Left cardiac atrium (tissue), 4 donors: ENCODE results near the gene TRMT6. TPM values are rescaled to one million over a fixed set of nuclear protein-coding genes. Genes with fewer than 3 reads are reported as not detected.

ENCODE experiments used
- ATAC-seq, 2 donors: fragments of 200-7000 bp; cut with Tn5 transposase; one replicate each; pipeline ENCODE4 v1.9.1; 2020; ENCODE audit warnings: mild to moderate bottlenecking in 2 of 2, moderate library complexity in 2 of 2
- DNase-seq: peaks from one replicate; pipeline ENCODE4 v3.0.0-alpha.2; 2020
- intact Hi-C, 2 donors: fragments of 100-400 bp; cut with DNase I; formaldehyde crosslinking; loops; one replicate each; pipeline versions ENCODE4 v1.14.1 to v1.15.1; 2022 to 2023
- total RNA-seq, 2 donors: library from RNA; stranded (reverse); fragmentation: NEBNext Ultra II Directional; extraction: Animal tissue kit (Norgen Biotek cat#: 25700); gene quantifications; one replicate each; pipeline ENCODE4 v1.2.1, GENCODE V29; 2021
- donor health status: DM: no; HTN: yes; CAD: no.
- donor health status: DM: no; HTN: yes; CAD: no; lungs with severe emphysema.
- donor health status: DM: yes; HTN: yes; CAD: no.
- donor health status: Dilated cardiomyopathy.

TRMT6 gene
- total RNA-seq, 2 donors from 2014 or later, result 7.3 to 13.8 TPM

DNA sequence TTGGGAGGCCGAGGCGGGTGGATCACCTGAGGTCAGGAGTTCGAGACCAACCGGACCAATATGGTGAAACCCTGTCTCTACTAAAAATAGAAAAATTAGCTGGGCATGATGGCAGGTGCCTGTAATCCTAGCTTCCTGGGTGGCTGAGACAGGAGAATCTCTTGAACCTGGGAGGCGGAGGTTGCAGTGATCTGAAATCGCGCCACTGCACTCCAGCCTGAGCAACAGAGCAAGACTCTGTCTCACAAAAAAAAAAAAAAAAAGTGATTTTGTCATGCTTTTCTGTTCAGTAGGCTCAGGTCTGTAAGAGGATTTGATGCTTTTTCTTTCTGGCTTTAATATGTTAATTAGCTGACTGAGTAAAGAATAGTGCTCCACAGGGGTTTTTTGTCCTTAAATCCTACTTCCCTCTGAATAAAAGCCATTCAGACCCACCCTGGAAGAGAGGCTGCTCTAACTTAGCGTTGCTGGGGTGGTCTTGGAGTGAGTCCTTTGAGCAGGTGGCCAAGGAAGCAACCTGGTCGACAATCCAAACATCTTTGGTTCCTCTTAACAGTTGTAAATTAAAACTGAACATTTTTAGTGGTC lies 19.1 kb upstream of the TRMT6 start:
- intact Hi-C loops, result no loop called here
- ATAC-seq, result no peak
- no peak for DNase-seq

DNA sequence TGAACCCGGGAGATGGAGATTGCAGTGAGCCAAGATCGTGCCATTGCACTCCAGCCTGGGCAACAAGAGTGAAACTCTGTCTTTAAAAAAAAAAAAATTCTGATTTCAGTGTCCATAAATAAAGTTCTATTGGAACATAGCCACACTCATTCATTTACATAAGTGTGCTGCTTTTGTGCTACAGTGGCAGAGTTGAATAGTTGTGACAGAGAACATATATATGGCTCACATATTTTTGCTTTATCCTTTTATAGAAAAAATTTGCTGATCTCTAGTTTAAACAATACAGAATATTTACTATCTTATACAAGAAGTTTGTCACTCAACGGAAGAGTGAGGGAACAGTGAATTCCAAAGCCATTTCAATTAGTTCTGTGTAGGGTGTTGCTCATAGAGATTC lies 18.1 kb upstream of the TRMT6 start:
- ATAC-seq (no peak), DNase-seq (no peak)
- intact Hi-C loops, result no loop called here

DNA sequence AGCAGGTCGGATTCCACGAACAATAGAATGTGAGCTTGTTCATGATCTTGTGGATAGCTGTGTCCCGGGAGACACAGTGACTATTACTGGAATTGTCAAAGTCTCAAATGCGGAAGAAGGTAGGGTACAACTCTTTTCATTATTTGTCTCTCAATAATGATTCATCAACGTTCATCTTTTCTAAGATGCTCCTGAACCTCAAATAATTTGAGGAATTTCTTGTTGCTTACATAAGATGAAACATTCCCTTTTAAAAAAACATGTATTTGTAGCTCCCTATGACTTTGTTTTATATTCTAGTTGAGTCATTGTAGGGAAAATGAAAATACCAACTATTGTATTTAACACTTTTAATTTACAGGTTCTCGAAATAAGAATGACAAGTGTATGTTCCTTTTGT lies 17.1 kb upstream of the TRMT6 start:
- intact Hi-C loops, result no loop called here
- ATAC-seq, result no peak

DNA sequence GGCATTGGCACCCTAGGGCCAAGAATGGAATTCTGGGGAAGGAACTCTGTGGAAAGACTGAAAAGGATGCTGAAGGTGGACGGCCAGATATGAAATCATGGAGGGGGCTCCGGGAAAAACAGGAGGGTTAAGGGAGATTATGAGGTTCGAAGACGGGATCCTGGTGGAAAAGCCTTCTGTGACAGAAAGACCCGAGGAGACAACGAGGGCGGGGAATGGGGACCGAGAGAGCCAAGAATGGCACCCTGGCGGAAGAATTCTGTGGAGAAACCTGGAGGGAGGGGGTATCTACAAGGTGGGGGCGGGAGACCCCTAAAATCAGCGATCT lies 426 bp downstream of the TRMT6 start:
- DNase-seq (no peak), ATAC-seq (no peak)
- intact Hi-C loops, result loop anchor here in 1 of 2 donors (10.0 kb wide), 1 partner anchor 385 kb away; no protein-coding TSS in a partner anchor

More for the DNA sequence above, 17.1 kb upstream of the TRMT6 start:
- no peak for DNase-seq

GRCh38 chr20:5947276-5947675 lies 3.1 kb downstream of the TRMT6 start:
- intact Hi-C loops, result loop anchor here in 1 of 2 donors (10.0 kb wide), 1 partner anchor 382 kb away; no protein-coding TSS in a partner anchor
- no peak for DNase-seq
- ATAC-seq, result no peak

GRCh38 chr20:5945963-5946362 lies 4.4 kb downstream of the TRMT6 start:
- ATAC-seq (no peak), DNase-seq (no peak)
- intact Hi-C loops, result loop anchor here in 1 of 2 donors (10.0 kb wide), 1 partner anchor 381 kb away; no protein-coding TSS in a partner anchor

DNA sequence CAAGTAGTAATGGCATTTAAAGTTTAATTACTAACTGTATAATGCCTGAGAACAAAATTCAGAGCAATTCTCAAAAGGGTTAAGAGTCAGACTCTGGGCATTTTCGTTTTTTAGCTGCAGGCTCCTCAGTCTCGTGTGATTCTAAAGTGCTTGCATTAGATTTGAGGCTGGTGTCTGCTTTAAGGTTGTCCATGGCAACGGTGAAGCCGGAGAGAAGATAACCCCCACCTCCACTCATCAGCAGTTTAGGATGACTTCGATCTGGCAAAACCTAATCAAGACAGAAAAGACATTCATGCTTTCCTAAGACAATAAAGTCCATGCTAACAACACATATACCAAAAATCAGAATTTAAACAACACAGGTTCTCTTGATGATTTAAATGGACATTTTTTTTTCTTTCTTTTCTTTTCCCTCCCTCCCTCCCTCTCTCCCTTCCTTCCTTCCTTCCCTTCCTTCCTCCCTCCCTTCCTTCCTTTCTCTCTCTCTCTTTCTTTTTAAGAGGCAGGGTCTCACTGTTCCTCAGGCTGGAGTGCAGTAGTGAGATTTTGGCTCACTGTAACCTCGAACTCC lies 11.8 kb downstream of the TRMT6 start:
- intact Hi-C loops, result no loop called here
- no peak for DNase-seq
- ATAC-seq, result no peak

- DNase-seq (no peak), ATAC-seq (no peak)
- intact Hi-C loops, result no loop called here
These were observed 14.1 kb downstream of the TRMT6 start for GRCh38 chr20:5936238-5936637.

DNA sequence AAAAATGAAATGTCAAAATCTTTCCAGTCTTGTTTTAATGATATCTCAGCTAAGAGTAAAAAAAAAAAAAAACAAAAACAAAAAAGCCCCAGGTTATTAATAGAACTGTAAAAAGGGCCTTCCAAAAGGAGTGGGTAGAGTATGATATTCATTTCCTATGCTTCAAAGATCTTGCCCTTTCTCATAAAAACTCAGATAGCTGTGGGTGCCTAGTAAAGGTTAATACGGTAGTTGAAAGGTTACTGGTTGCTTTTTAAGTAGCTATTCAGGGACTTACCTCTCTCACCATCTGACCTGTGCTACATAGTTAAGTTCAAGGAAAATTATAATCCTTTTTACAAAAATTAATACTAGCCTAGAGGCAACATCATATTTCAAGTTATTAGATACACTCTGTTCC lies 14.9 kb downstream of the TRMT6 start:
- intact Hi-C loops, result no loop called here
- DNase-seq (no peak), ATAC-seq (no peak)

GRCh38 chr20:5933802-5934436 lies 16.4 kb downstream of the TRMT6 start:
- ATAC-seq, result peak; percentile 37 to 72

DNA sequence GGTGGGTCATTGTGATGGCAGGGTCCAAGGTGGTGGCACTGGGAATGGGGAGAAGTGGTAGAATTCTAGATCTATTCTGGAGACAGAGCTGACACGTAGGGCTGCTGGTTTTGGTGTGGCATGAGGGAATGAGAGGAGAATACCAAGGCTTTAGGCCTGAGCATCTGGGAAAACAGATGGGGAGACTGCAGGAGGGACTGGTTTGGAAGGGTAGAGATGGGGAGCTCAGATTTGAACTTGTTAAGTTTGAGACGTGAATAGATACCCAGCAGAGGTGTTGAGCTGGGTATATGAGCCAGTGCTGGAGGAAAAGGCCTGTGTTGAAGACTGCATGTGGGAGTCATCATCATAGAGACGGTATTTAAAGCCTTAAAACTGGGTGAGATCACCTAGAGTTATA lies 17.5 kb downstream of the TRMT6 start:
- ATAC-seq (no peak), DNase-seq (no peak)
- intact Hi-C loops, result loop anchor here in 1 of 2 donors (5.0 kb wide), 1 partner anchor 405 kb away; no protein-coding TSS in a partner anchor

More at GRCh38 chr20:5933802-5934436, 16.4 kb downstream of the TRMT6 start:
- intact Hi-C loops, result loop anchor here in 1 of 2 donors (5.0 kb wide), 1 partner anchor 407 kb away; no protein-coding TSS in a partner anchor
- DNase-seq, result no peak

GRCh38 chr20:5931411-5931810 lies 18.9 kb downstream of the TRMT6 start:
- intact Hi-C loops, result loop anchor here in 1 of 2 donors (5.0 kb wide), 1 partner anchor 404 kb away; no protein-coding TSS in a partner anchor
- no peak for DNase-seq
- ATAC-seq, result no peak

DNA sequence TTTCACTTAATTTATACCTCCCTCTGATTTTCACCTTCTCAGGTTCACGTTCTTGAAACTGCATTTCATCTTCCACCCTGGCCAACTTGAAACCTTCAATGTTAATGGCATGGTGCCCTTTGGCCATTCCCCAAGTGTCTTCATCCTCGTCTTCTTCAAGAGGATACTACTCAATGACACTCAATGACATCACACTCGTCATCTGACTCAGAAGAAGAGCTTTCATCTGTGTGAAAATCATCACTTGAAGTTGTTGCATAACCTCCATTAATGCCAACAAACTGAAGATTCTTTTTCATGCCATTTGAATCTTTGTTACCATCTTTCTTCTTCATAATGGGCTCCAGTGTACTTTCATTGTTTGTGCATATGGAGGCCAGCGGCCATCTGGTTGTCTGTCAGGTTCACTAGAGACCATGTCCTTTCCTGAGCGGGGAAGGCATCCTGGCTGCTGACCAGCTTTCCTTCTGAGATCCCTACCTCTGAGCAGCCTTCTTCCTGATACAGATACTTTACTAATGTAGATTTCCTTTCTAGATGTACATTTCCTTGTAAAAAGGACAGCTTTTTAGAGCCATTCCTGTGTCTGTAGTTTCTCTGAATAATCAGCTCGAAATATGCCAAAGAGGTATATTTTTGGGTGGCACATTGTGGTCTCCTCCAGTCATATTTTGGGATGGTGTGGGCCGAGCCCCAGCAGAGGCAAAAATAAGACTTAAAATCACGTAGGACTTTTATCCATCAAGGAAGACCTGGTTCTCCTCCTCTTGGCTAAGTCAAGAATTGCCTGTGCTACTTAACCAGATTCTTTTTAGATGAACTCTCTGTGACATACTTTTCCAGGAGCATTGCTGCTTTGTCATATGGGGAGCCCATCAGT lies 21.3 kb downstream of the TRMT6 start:
- no peak for ATAC-seq
- intact Hi-C loops, result no loop called here
- DNase-seq, result no peak

GRCh38 chr20:5927749-5928462 lies 22.4 kb downstream of the TRMT6 start:
- DNase-seq (no peak), ATAC-seq (no peak)
- intact Hi-C loops, result no loop called here

- no peak for DNase-seq
- ATAC-seq, result no peak
- intact Hi-C loops, result no loop called here
These were observed 24.8 kb downstream of the TRMT6 start for GRCh38 chr20:5925551-5925950.

DNA sequence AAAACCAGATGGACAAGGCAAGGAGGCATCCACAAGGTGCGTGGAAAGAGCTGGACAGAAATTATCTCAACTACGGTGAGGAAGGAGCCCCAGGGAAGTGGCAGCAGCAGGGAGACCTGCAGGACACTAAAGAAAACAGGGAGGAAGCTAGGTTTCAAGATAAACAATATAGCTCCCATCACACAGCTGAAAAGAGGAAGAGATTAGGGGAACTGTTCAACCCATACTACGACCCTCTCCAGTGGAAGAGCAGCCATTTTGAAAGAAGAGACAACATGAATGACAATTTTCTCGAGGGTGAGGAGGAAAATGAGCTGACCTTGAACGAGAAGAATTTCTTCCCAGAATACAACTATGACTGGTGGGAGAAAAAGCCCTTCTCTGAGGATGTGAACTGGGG lies 26.8 kb downstream of the TRMT6 start:
- ATAC-seq (no peak), DNase-seq (no peak)
- intact Hi-C loops, result no loop called here

GRCh38 chr20:5920581-5920980 lies 29.8 kb downstream of the TRMT6 start:
- ATAC-seq (no peak), DNase-seq (no peak)
- intact Hi-C loops, result no loop called here

DNA sequence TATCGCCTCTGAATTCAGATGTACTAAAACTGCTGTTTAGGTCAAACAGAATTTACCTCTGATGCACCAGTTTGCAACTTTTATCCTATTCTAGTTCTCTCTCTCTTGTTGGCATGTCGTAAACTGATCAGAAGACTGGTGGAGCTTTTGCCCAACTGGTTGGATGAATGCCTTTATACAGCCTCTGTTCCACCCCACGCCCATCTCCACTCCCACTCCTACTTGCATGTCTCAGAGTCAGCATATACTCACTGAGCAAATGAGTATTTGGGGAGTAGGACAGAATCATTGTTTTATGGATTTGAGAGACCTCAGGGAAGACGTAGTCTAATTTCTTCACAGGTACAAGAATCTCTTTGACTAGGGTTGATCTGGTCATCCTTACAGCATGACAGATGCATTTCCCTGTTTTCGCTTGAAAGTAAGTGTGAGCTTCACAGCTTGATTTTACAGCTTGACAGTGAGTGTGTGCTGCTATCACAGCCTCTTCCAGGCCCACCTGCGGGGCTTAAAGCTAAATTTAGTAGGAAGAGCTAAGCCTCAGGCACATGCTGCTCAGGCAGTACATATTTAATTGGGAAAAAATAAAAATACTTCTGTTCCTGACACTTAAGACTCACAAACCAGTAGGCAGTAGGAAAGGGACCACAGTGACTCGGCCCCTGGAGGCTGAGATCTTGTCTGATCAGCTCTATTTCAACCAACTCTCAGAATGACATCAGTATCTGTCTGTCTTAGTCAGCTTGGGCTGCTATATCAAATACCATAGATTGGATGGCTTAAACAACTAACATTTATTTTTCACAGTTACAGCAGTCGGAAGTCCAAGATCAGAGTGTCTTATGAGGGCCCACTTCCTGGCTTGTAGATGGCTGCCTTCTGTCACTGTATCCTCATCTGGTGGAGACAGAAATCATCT lies 30.4 kb downstream of the TRMT6 start:
- intact Hi-C loops, result no loop called here
- DNase-seq, result no peak
- ATAC-seq, result no peak
